T-helper 9 cell (primary cell): ENCODE measurements around the gene ATP6V0D1.

Experiments
- DNase-seq: peaks from one replicate; pipeline ENCODE4 v3.0.0-alpha.2; 2020

ATP6V0D1 gene

DNA sequence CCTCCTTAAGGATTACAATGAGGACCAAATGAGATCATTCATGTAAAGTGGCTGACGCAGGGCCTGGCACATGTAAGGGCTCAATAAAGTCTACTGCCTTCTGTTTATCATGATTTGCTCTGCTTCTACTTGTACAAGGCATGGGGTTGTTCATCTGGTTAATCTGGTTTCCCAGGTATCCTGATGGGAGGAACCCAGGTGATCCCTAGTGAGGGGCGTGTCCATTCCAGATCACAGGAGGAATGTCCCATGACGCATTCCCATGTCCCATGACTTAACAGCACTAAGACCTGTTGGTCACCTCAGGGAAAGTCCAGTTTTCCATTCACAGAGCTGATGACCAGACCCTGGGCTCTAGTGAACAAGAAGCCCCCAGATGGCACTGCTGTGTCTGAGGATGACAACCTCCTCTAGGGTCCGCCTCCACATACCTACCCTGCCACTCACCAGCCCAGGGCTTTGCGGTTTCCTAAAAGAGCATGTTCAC, 76.2 kb downstream of the ATP6V0D1 start:
- DNase-seq = no peak

DNA sequence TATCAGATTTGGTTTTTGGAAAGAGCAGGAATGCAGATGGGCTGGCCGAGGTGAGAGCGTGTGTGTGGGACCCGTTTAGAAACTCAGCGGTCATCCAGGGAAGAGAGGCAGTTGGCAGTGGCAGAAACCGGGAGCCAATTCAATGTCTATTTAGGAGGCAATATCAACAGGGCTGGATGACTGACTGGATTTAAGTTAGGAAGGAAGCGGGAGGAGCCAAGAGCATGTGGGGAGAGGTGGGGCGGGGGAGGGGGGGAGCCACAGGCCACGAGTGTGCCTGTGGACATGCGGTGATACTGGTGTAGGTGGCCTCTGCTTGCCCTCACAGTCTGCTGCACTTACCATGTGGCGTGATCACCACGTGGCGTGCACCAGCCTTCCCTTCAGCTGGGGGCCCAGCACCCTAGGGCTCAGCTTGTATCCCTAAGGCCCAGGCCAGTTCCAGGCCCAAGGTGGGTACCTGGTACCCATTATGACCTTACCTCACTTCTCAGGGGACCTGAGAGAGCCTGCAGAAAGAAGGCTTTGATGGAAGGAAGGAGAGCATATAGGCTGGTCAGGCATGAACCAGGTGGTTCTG, 76.9 kb downstream of the ATP6V0D1 start:
- no peak for DNase-seq

DNA sequence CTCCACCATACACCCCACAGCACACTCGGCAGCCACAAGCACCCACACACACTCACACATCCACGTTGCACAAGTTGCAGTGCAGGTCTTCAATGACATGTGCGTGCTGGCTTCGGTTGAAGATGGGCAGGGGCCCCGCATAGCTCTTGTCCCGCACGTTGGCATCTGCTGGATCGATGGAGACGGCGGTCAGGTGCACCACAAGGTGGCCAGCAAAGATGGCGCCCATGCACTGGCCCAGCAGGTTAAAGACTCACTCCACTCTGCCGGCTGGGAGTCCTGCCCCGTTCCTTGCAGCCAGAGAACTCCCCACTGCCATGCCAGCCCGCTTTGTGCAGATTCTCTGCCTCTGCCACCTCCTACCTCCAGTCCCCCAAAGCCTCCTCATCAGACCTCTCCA, 80.1 kb downstream of the ATP6V0D1 start:
- no peak for DNase-seq

DNA sequence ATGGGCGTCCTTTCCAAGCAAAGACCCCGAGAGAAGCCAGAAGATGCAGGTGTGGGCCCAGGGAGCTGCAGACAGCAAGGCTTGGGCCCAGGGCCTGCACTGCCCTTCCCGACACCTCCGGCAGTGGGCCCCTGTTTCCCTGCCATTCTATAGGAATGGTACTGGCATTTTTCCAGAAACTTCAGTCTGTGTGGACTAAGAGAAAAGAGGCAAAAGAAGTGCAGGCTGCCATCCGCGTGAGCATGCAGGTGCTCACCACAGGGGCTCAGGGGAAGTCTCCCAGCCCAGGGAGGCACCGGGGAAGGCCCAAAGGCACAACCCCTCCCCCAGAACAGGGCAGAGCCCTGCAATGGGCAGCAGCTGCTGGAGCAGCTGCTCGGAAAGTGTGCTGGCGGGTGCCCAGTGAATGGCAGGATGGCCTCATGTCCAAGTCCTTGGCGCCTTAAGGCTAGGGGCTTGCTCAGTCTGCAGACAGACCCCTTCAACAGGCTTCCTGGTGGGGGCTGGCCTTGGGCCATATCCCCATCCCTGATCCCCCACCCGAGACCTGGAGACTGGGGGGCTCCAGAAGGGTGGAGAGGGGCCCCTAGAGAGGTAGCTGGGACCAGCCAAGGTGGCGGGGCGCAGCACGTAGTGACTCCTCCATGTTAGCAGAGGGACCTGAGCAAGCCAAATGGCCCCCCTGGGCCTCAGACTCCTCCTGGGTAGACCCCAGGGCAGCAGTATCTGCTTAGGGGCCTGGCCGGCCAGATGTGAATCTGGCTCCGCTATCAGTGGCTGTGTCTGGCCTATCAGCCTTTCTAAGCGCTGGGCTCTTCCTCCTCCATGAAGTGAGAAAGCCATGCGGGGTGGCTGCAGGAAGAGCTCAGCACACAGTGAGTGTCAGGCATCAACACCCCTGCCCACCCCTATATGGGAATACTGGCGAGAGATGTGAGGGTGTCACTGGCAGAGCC, 80.9 kb downstream of the ATP6V0D1 start:
- no peak for DNase-seq

DNA sequence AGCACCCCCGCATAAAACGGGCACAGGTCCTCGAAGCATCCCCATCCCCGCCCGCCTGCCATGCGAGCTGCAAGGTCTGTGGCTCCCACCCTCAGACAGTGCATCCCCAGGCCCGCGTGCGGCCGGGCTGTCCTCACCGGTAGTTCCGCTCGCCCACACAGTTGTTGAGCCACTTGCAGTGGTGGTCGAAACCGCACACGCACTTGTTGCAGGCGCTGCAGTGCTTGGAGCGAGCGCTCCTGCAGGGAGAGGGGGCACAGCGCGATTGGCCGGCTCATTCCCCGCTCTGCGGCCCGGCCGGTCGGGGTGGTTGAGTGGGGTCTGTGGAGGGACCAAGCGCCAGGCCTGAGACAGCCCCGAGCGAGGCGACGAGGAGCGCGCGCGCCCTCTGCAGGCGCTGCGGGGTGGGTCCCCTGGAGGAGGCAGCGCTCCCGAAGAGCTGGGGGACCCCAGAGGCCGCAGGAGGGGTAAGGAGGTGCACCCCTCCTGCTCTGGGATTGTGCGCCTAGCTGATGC, 81.7 kb downstream of the ATP6V0D1 start:
- peak; percentile 33 for DNase-seq

DNA sequence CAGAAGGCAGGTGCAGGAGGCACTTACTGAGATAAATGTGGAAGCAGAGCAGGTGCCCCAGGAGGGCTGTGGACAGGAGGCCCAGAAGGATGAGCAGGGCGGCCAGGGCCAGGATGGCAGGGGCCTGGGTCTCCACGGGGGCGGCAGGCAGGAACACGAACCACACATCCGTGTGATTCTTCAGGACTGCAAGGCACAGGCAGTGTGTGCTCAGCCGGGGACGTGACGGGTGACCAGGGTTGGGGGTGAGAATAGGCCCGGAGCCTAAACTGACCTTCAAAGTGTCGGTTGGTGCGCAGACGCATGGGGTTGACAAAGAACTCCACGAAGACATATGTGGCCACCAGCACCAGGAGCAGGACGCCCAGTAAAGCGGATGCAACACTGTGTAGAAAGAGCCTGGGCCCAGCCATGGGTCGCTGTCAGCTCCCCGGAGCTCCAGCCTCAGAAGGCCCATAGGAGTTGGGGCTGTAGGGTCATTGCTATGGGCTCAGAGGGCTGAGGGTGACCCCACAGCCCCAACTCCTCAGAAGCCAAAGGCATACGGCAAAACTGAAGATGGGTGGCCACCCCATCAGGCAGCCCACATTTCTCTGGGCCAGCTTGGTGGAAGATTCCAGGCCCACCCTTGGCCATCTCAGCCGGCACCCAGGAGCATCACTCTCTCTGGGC, 82.3 kb downstream of the ATP6V0D1 start:
- no peak for DNase-seq

DNA sequence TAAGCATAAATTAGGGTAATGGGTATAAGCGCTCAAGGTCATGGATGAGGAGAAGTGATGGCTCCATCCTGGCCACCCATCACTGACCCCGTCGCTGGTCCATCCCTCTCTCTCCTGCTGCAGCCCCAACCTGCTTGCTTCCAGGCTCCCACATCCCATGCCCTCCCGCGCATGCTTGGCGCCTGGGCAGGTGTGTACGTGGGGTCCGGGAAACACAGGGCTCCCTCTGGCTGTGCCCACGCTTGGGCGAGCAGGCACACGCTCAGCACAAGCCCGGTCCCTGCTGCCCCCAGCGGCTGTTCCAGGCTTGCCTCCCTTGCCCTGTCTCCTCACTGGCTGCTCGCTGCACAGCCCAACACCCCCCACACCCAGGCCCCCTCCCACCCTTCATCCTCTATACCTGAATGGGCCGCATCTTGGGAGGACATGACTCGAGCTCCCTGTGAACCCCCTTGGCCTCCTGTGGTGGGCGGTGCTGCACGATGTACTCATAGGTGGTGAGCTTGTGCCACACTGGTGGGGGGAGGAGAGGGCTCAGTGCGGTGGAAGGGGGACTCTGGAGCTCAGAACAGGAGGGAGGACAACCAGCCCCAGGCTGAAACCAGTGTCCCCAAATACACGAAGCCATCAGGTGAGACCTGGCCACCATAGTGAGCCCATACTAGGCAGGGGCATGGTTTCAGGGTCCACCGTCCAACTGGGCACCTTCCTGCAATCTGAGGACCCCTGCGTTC, 83.0 kb downstream of the ATP6V0D1 start:
- DNase-seq = no peak

DNA sequence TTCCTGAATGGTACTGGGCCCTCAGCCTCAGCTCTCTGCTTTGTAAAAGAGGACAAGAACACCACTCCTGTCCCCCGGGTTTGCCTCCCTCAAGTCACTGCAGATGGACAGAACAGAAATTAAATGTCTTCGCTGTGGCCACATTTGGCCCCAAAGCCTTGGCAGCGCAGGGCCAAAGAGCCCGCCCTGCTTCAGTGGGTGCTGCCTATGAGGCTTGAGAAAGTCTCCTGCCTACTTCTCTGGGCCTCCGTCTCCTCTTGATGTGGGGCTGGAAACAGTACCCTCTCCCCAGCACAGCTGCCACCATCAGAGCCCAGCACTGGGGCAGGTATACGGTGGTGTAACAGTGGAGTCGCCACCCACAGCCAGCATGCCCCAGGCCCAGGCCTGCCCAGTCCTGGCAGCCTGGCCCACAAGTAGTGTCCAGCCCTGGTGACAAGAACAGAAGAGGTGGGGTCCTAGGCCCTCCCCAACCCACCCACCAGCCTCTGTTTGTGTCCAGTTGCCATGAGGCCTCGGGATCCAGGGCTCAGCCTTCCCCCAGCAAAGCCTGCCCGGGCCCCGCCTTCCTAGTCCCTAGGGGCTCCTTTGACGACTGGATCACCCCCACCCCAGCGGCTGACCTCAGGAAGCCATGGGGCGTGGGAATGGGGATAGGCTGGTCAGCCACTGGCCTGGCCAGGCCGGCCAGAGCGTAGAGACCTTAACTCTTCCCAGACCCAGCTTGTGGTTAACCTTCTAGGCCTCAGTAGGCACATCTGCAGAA, 83.7 kb downstream of the ATP6V0D1 start:
- DNase-seq = no peak

DNA sequence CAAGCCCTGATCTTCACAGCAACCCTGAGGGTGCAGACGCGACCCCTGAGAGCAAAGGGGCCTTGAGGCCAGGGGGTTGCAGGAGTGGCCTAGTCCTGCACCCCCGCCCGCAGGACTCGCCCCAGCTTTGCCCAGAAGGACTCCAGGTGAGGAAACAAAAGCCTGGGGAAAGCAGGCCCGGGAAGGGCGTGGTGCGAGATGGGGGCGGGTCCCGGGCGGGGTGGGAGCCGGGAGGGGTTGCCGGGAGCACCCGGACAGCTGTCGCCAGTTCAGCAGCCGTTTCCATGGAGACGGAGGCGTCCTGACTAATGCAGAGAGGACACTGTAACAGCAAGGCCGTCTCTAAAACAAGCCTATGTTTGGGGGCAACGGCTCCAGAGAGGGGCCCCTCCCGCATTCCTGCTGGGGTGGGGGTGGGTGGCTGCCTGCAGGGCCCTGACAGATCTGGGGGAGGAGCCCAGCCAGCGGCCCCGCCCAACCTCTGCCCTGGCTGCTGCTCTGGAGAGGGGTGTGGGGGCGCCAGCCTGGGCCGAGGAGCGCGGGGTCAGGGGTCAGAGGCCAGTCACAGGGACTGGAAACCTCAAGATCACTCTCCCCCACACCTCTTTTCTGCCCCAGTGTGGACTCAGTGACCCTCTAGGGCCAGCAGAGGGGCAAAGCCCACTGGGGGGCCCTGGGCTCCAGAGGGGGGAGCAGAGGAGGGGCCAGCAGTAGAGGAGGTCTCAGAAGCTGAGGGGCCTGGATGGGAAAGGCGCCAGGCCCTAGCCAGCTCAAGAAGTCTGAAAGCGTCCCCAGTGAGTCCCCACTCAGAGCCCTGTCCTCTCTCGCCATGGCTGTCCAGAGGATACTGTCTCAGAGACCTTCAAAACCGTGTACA, 84.6 kb downstream of the ATP6V0D1 start:
- no peak for DNase-seq

DNA sequence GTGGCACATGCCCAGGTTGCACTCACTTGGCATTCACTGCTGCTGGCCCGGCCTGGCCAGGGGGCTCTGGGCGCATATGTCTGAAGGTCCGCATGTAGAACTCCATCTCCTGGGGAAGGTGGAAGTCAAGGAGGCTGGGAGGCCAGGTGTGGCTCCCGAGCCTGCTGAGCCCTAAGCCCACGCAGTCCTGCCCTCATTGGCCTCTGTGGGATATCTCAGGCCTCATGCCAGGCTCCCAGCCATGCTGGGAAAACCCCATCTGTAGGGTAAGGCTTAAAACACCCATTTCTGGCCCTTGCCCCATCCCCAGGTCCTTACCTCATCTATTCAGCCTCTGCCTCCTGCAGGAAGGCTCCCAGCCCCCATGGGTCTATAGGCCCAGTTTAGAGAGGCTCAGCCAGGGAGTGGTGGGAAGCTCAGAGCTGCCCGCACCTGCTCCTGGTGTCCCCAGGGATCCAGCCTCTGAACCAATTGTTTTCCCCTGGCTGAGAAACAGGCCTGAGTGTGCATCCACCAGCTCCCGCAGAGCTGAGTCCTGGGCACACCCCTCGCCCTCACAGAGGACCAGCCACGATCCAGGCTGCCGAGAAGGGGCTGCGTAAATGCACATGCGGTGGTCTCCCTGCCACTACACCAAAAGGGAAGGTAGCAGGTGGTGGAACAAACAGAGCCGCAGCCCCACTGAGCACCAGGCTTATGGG, 85.3 kb downstream of the ATP6V0D1 start:
- no peak for DNase-seq

DNA sequence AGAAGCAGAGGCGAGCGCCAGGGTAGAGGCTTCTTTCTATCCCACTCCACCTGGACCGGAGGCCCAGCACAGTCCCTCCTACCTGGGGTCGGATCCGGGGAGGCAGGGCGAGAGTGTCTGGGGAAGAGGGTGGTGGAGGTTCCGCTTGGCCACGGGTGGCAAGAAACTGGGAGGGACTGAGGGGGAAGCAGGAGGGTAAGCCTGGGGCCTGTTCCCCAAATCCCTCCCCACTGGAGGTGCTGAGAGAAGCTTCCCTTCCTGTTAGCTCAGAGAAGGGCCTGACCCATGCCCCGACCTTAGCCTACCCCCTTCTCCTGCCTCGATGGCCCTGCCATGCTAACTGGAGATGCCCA, 85.9 kb downstream of the ATP6V0D1 start:
- no peak for DNase-seq

DNA sequence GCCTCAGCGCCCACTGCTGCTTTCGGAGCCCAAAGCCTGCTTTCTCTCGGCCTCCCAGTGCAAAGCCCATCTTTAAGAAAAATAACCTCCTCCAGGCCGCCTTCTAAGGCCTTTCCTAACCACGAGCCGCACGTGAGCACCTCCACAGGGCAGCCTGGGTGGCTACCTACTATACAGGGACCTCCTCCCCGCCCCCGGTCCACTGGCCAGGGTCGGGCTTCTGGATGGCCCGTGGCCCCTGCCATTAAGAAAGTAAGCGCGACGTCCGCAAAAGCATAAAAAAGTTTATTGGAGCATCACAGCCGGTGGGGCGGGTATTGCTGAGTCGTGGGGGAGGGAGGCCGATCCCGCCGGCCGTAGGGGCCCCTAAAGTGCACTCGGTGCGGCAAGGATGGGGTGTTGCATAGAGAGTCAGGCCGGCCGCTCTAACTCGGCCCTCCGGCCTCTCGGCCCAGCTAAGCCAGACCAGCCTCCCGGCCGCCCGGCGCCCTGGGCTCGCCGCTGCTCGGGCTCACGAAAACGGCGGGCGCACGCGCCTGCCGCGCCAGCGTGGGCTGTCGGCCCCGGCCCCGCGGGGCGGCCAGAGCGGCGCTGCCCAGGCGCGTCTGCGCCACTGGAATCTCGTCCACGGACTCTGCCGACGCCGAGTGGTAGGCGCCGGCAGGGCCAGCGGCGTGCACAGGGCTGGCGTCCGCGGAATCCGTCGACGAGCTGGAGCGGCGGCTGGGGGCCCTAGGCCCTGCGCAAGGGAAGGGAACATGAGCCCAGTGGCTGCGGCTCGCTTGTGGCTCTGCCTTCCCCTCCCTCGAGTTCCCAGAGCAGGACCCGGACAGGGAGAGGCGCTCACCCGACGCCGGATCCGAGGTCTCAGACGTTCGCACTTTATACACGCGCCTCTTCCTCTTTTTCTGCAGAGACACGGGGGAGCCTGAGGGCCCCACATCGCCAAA, 86.5 kb downstream of the ATP6V0D1 start:
- no peak for DNase-seq

DNA sequence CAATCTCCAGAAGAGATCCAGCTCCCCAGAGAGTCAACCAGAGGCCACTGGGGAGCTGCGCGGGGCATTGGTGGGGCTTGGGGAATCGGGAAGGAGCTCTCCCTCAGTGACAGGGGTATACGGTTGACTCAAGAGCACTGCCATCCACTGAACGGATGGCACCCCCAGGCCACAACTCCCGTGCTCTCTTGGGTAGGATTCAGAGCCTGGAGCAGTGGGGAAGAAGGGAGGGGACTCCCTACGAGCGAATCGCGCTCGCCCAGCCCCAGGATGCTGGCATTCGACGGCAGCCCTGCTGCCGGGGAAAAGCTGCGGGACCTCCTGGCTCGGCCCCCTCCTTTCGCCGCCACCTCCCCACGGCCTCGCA, 87.2 kb downstream of the ATP6V0D1 start:
- no peak for DNase-seq

DNA sequence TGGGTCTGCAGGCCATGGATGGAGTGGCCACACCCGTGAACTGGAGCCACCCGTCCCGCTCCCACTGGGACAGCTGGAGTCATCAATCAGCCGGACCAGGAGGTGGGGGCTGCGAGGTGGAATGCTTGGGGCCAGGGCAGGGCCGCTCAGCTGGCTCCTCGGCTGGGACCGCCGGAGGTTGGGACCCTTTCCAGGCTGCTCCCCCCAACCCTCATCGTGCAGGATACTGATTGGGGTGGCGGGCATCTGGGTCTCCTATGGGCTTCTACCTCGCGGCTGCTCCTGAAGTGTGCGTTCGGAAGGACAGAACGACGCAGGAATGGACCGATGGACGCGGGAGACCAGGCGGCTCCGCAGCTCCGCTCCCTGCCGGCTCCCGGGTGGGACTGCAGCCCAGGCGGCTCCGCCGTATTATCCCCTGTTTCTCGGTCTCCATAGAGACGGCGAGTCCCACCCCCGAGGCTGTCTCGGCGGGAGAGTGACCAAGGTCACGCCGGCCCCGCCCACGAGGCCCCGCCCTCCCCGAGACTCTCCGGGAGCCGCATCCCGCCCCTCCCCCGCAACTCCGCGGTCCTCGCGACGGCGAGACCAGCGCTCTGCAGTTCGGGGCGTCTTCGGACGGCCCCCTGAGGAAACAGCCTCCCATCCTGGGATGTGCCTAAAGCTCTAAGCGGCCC, 87.7 kb downstream of the ATP6V0D1 start, which contains the start of gene TPPP3:
Gene TPPP3 (minus strand): TSS at position 388 of the 677 bp plus-strand sequence. CDS start 2,387 bp downstream, outside the sequence.
- no peak for DNase-seq

DNA sequence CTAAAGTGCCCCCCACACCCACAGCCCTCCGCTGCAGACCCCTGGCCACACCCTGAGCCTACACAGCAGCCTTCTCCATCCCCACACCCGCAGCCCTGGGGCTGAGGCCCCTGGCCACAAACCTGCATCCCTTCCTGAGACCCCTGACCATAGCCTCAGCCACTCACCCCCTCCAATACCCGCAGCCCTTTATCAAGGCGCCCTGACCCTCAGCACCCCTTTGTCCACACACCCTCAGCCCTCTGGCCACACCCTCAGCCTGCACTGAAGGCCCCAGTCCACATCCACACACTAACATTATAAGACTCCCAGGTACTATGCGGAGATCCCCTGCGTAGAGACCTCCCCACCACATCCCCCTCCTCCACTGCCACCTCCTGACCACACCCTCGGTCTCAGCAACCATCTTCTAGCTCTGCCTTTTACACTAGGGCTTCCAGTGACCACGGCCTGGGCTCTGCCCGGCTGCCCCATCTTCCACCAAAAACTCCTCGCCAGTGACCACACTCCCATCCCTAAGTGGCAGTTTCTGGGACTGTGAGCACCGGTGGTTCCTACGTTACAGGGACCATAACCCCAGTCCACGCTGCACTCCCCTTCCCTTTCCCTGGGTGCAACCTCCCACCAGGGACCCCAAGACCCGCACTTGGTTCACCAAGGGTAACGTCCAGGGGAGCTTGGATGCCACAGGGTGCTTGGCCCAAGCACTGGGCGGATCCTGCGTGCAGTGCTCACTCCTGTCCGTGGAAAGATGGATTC, 88.5 kb downstream of the ATP6V0D1 start:
- DNase-seq = no peak

DNA sequence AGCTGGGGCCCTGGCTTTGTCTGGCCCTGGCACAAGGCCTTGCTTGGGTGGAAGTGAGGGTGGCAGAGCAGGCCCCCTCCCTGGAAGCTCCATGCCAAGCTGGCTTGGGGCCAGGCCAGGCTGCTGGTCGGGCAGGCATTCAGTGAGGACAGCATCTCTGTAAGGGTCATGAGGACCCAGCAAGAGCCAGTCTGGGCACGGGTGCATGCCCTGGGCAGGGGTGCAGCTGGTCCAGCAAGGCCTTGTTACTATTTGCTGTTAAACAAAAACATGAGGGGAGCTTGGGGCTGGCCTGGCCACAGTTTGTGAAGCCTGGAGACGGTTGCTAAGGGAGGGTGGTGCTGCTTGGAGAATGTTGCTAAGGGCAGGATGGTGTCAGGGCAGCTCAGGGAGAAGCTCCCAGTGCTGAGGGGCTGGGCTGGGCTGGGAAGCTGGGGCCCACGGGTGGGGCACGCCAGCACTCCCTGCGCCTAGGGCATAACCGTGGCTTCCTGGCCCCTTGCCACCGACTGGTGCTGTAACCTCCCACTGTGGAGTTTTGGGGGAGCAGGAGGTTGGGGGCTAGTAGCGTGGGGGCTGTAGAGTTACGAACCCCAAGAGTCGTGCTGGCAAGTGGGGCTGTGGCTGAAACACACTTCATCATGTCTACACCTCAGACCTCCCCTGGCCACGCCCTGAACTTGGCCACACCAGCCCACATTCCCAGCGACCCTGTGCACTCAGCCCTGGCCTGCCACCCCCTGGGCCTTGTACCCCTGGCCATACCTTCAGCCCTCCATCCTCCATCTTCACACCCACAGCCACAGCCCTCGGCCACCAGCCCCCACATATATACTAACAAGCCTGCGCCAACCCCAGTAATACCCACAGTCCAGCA, 89.3 kb downstream of the ATP6V0D1 start:
- DNase-seq = no peak
